GM18507 (cell line): ENCODE measurements around the gene CCNJL.

ENCODE experiments used
- DNase-seq: peaks from one replicate; pipeline ENCODE4 v3.0.0; 2011; ENCODE audit warnings: low read depth; ENCODE audit not compliant: insufficient read length; ENCODE audit errors: extremely low spot score
- FAIRE-seq: peaks from 2 replicates; lab custom pipeline; 2011; peaks lifted over from hg19 to GRCh38; lab: Jason Lieb, UNC

Gene CCNJL

DNA sequence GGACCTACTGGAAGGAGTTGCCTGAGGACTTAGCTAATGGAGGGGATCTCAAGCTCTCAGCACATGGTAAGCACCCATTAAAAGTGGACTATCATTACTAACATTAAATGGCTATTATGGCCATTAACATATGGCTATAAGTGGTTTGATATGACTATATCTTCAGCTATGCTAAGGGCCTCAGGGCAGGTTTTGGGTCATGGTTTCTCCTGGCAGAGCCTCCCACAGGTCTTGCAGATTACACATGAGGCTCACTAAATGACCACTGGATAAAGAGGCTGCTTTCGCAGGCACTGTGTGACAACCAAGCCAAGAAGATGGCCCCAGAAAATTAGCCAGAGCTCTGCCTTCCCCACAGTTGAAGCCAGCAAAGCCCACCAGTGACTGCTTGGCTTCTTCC, 15.4 kb downstream of the CCNJL start:
- FAIRE-seq: no peak
- no peak for DNase-seq

DNA sequence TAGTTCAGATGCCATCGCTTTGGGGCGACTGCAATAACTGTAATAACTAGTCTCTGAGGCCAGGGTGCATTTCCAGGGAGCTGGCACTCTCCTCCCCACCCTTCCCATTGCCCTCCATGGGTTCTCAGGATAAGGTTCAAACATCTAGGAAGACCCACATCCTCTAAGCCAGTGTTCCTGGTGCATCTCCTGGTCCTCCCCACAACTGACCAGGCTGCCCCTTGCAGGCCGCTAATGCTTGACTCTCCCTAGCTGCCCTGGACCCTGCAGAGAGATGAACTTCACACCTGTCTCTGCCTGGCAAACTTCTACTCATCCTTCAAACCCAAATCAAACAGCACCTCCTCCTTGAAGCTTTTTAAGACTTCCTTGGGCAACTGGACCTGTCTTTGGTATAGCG, 15.9 kb downstream of the CCNJL start:
- FAIRE-seq (no peak), DNase-seq (no peak)

DNA sequence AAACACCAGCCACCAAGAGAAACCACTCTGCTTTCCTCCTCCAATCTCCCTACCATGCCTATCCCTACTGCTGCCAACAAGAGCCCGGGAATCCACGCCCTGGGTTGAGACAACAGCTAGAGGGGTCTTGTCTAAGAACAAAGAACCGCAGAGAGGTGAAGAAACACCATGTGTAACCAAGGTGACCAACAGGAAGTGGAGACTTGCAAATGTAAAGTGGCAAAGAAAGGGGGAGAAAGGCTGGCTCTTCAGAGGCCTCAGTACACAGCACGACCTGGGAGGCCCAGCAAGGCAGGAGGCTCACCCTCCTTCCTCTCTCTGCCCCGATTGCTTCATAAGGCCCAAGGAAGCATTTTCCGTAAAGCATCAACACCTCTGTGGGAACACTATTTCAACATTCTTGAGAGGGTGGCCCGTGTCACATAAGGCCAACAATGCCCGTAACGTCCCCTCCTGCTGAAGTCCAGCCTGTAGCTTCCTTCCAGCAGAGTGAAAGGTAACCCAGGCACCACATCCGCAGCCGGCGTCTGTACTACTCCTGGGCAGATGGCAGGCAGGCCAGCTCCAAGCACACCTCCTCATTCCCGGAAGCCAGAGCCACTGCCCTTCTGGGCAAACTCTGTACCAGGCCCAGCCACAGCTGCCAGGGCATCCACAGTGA, 18.3 kb downstream of the CCNJL start:
- DNase-seq (no peak), FAIRE-seq (no peak)

- FAIRE-seq: no peak
- DNase-seq: no peak
Observed at GRCh38 chr5:160293386-160293785, 19.0 kb downstream of the CCNJL start.

GRCh38 chr5:160291467-160291866, 20.9 kb downstream of the CCNJL start:
- FAIRE-seq (no peak), DNase-seq (no peak)

- DNase-seq (no peak), FAIRE-seq (no peak)
Observed at GRCh38 chr5:160290751-160291150, 21.6 kb downstream of the CCNJL start.

DNA sequence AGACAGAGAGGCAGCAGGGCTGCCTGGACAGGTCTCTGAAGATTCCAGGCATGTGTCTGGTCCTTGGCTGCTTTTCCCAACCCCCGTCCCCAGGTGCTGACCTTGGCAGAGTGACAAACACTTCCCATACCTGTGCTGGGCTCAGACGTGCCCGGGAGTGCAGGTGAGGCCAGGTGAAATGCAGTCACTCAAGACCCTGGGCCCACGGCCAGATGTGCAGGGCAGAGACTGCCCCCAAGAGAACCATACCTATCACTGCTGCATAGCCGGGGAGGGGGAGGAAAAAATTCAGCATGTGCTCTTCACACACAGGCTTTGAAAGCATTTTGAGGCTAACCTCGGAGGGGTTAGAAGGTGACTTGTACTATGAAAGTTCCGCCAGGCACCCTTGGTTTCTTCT, 22.6 kb downstream of the CCNJL start:
- DNase-seq: no peak
- FAIRE-seq: no peak

- FAIRE-seq (no peak), DNase-seq (no peak)
Observed at GRCh38 chr5:160289356-160289651, 23.1 kb downstream of the CCNJL start.

DNA sequence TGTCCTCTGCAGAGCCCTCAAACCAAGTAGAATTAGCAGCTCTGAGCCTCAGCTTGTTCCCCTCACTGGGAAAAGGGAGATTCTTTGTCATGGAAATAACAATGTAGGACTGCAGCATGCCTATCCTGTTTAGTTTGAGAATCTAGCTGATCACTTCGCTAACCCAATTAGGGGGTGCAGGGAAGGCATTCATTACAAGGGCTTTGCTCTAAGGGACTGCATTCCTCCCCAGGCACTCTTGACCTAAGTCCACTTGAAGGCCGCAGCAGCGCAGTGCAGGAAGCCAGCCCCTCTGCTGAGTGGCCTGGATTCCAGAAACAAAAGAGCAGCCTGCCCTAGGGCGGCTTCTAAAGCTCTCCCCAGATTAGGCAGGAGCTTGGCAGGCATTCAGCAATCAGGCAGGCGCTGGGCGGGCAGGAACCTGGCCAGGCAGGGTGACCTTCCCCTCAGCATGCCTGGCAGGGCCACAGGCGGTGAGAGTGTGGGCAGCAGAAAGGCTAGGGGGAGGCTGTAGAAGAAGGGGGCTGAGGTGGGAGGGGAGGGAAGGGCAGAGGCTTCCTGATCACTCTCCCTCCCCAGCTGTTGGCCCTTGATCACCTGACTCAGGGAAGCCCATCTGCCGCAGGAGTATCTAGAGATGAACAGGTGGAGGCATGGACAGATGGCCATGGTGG, 24.8 kb downstream of the CCNJL start:
- FAIRE-seq: no peak

GRCh38 chr5:160286947-160287346, 25.4 kb downstream of the CCNJL start:
- no peak for DNase-seq
- no peak for FAIRE-seq

More for the DNA sequence above, 24.8 kb downstream of the CCNJL start:
- no peak for DNase-seq

- no peak for FAIRE-seq
- no peak for DNase-seq
Observed at GRCh38 chr5:160285316-160285715, 27.0 kb downstream of the CCNJL start.

GRCh38 chr5:160284291-160284873, 28.0 kb downstream of the CCNJL start:
- DNase-seq (no peak), FAIRE-seq (no peak)

GRCh38 chr5:160281275-160281674, 31.1 kb downstream of the CCNJL start:
- FAIRE-seq (no peak), DNase-seq (no peak)

DNA sequence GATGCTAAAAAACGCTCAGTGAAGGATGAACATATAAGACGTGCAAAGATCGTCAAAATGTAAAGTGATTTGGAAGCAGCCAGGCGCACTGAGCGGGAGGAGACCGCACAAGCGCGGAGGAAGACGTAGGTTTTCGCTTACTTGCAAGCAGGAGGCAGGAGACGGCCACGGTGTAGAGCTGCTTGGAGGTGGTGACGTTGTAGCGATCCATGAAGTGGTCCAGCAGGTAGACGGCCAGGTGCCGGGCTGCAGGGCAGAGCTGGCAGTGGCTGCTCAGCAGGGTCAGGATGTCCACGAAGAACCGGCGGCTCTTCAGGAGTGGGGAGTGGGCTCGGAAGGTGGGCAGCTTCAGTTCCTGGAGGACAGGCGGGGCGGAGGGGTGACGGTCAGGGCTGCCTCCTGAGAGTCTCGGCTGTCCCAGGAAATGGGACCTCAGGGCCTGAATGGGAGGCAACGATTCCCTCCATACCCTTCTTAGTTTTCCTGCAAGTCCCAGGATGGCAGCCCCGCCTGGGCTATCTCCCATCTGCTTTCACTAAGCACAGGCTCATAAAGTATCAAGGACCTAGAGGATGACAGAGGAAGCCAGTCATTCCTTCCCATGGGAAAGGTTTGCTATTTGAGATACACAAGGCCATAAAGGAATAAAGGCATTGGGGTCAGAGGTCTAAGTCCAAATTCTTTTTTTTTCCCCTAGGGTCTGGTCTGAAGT, 31.8 kb downstream of the CCNJL start:
- DNase-seq (no peak), FAIRE-seq (no peak)

GRCh38 chr5:160278343-160278742, 34.0 kb downstream of the CCNJL start:
- DNase-seq: no peak
- no peak for FAIRE-seq

GRCh38 chr5:160274483-160274931, 37.9 kb downstream of the CCNJL start:
- DNase-seq: no peak
- no peak for FAIRE-seq

- DNase-seq: no peak
Observed at GRCh38 chr5:160272889-160273288, 39.5 kb downstream of the CCNJL start.

GRCh38 chr5:160272264-160272663, 40.1 kb downstream of the CCNJL start:
- FAIRE-seq (no peak), DNase-seq (no peak)

More at GRCh38 chr5:160272889-160273288, 39.5 kb downstream of the CCNJL start:
- FAIRE-seq: no peak

- DNase-seq (no peak), FAIRE-seq (no peak)
Observed at GRCh38 chr5:160271836-160272235, 40.5 kb downstream of the CCNJL start.

GRCh38 chr5:160271396-160271795, 41.0 kb downstream of the CCNJL start:
- DNase-seq (no peak), FAIRE-seq (no peak)
